Measurements from ENCODE around the gene DCPS.

GRCh38 chr11:126371595-126371994, 67.7 kb downstream of the DCPS start:
- TF ChIP-seq FOXM1 (IDR thresholded peaks at IDR 0.05; ENCODE audit: borderline replicate concordance, low read depth) = no peak
- TF ChIP-seq EP300 (IDR thresholded peaks at IDR 0.05; ENCODE audit: borderline replicate concordance) = no peak
- TF ChIP-seq RAD21 (IDR thresholded peaks at IDR 0.05; ENCODE audit: low read depth) = no peak
- TF ChIP-seq TEAD4 (IDR thresholded peaks at IDR 0.05) = no peak
- TF ChIP-seq REST (IDR thresholded peaks at IDR 0.05; ENCODE audit: low read depth) = no peak
- TF ChIP-seq MAX (IDR thresholded peaks at IDR 0.05) = no peak
- no peak for TF ChIP-seq CEBPB (IDR thresholded peaks at IDR 0.05)
- TF ChIP-seq YY1 (IDR thresholded peaks at IDR 0.05; ENCODE audit: low read depth) = no peak
- no peak for TF ChIP-seq CREB1 (IDR thresholded peaks at IDR 0.05; ENCODE audit: low read depth)
- no peak for TF ChIP-seq TAF1 (IDR thresholded peaks at IDR 0.05; ENCODE audit: low read depth)
- no peak for TF ChIP-seq ZBTB7A (IDR thresholded peaks at IDR 0.05; ENCODE audit: low read depth)
- TF ChIP-seq, protein P1, sequence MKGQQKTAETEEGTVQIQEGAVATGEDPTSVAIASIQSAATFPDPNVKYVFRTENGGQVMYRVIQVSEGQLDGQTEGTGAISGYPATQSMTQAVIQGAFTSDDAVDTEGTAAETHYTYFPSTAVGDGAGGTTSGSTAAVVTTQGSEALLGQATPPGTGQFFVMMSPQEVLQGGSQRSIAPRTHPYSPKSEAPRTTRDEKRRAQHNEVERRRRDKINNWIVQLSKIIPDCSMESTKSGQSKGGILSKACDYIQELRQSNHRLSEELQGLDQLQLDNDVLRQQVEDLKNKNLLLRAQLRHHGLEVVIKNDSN (IDR thresholded peaks at IDR 0.05) = no peak
- no peak for TF ChIP-seq NFIC (IDR thresholded peaks at IDR 0.05)

All from Ishikawa (cell line).